D721Med (cell line): ENCODE measurements around the gene TINAG.

ENCODE experiments used
- DNase-seq: peaks from one replicate; pipeline ENCODE4 v3.0.0; 2011; ENCODE audit warnings: low spot score; ENCODE audit not compliant: insufficient read length
- FAIRE-seq: peaks from 2 replicates; lab custom pipeline; 2011; peaks lifted over from hg19 to GRCh38; lab: Jason Lieb, UNC
- CTCF ChIP-seq: IDR thresholded peaks from 2 replicates; pipeline ENCODE4 v1.5.1; 2012; ENCODE audit warnings: mild to moderate bottlenecking, control low read depth; ENCODE audit not compliant: insufficient read depth; ENCODE audit errors: missing control alignments

Gene TINAG

DNA sequence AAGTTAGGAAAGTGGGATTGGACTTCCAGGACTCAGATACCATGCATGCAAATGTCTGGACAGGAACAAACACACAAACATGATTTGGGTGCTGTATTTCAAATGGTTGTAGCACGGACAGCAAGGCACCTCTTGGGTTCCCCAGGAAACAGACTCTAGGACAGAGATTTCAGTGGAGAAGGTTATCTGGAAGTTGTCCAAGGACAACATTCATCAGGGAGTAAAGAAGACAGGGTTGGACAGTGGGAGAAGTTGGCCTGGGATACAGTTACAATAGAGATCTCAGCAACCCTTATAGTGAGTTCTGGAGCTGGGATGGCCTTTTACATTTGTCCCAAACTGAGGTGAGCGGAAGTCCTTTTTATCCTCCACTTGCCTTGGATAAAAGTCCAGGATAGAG is 19.8 kb upstream of the TINAG start:
- FAIRE-seq (no peak), DNase-seq (no peak)
- no peak for TF ChIP-seq CTCF

GRCh38 chr6:54289426-54289825 is 18.8 kb upstream of the TINAG start:
- DNase-seq = no peak
- no peak for FAIRE-seq
- no peak for TF ChIP-seq CTCF

DNA sequence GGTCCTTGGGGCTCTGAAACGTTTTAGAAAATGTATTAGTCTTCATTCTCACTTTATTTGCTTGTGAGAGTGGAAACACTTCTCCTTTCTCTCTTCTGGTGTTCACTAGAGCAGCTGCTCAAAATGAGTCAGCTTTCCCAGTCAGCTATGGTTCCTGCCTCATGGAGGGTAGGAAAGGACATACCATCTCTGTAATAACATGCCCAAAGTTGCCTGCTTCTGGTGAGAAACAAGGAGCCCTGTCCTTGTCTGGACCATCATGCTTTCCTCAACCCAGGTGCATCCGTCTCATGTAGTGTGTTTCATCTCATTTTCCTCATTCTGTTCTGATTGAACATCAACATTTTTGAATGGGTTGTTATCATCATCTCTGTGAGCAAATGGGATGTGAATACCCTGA is 17.1 kb upstream of the TINAG start:
- DNase-seq (no peak), FAIRE-seq (no peak)
- no peak for TF ChIP-seq CTCF

DNA sequence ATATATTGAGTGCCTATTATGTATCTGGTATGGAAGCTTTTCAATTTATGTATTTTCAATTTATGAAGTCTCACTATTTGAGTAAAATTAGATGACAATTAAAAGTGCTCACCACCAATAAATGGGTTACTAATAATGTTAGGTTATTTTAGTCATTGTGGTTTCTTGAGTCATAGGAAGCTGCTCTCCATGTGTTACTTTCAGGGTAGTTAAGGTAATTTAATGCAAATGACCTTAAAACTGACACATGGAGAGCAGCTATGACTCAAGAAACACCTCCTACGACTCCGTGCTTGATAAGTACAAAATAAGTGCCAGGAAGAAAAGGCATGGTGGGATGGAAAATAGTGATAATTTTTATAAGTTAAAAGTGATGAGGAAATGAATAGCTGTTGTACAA is 16.5 kb upstream of the TINAG start:
- FAIRE-seq = no peak
- no peak for TF ChIP-seq CTCF
- no peak for DNase-seq

DNA sequence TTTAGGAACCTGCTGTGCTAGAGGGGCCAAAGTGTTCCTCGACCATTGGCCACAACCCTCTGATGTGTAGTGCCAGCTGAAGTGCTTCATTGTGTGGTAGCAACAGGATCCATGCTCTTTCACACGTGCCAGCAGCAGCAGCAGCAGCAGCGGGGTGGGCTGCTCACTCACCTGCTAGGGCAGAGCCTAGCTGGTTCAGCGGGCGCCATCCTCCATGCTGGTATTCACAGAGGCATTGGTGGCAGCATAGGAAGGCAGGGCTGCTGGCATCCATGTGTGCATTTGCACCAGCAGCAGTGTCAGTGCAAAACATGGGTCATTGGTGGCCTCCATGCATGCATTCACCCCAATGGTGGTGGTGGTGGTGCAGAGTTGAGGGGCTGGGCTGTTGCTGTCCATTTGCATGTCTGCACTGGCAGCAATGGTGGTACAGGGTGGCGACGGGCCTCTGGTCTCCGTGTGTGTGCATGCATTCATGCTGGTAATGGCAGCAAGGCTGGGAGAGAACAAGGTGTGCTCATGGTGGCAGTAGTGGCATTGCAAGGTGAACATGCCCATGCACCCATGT is 13.2 kb upstream of the TINAG start:
- no peak for DNase-seq
- TF ChIP-seq CTCF = no peak
- no peak for FAIRE-seq

DNA sequence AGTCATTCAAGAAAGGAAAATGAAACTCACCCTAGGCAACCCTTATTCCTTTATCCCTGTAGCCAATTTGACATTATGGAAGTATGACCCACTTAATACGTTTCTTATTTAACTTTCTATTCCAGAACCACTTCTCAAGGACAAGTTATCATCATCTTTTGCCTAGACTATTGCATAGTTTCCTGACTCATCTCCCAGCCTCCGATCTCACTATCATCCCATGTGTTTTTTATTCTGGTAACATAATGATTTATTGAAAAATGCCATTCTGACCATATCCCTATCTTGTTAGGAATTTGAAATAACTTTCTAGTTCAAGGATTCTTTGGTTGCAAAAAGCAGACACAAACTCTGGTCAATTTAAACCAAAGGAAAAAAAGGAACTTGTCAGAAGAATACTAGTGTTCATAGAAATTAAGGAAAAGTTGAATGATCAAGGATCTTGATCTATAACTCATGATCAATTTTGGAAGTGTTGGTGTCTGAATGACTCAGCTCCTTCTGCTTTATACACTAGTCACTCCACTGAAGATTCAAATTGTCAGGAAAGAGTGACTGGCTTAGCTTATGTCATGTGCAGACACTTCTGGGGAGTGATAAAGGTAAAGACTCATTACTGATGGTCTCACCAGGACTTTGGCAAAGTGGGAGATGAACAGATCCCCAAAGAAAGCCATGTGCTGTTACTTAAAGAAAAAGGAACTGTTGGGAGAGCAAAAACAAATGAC is 8.5 kb upstream of the TINAG start:
- no peak for DNase-seq
- FAIRE-seq = no peak
- TF ChIP-seq CTCF = no peak

GRCh38 chr6:54301770-54302169 is 6.5 kb upstream of the TINAG start:
- no peak for TF ChIP-seq CTCF
- no peak for FAIRE-seq
- no peak for DNase-seq
